A673 (cell line): ENCODE data around the gene FRMD5. TPM values are rescaled to one million over a fixed set of nuclear protein-coding genes. Genes with fewer than 3 reads are reported as not detected.

ENCODE experiments used
- BruUV-seq: library from RNA; stranded (reverse); fragments of 400-500 nt; replicated peaks from 2 replicates; lab custom pipeline; 2021; lab: Mats Ljungman, UMichigan
- CTCF ChIA-PET: fragments of 300-600 bp; sonication (Branson Sonifier 250); formaldehyde crosslinking; loops from one replicate; lab custom pipeline; 2022; ENCODE audit warnings: antibody characterized with exemption; lab: Charles Lee
- POLR2A ChIA-PET: fragments of 300-600 bp; sonication (Branson Sonifier 250); formaldehyde crosslinking; loops from one replicate; lab custom pipeline; 2022; ENCODE audit warnings: antibody characterized with exemption; ENCODE audit not compliant: low non-redundant PET; lab: Charles Lee
- DNase-seq: peaks from one replicate; pipeline ENCODE4 v3.0.0-alpha.2; 2015; ENCODE audit warnings: low spot score
- H3K27ac ChIP-seq: fragments of 200-600 bp; sonication (generic); 2 replicates; pipeline ENCODE4 v1.5.1; 2016; ENCODE audit warnings: mixed run types, low read depth, mild to moderate bottlenecking, mixed read lengths, antibody characterized with exemption, low read length; ENCODE audit not compliant: poor library complexity, severe bottlenecking
- H3K27me3 ChIP-seq: fragments of 200-600 bp; sonication (generic); replicated peaks from 2 replicates; pipeline ENCODE4 v1.6.1; 2017; ENCODE audit warnings: mixed run types, low read depth, mild to moderate bottlenecking, mixed read lengths, antibody characterized with exemption, low read length; ENCODE audit not compliant: insufficient read depth, poor library complexity
- H3K36me3 ChIP-seq: fragments of 200-600 bp; sonication (generic); 2 replicates; pipeline ENCODE4 v1.6.1; 2016; ENCODE audit warnings: mixed run types, mild to moderate bottlenecking, mixed read lengths, antibody characterized with exemption, low read length; ENCODE audit not compliant: insufficient read depth, poor library complexity, severe bottlenecking
- H3K4me1 ChIP-seq: fragments of 200-600 bp; sonication (generic); 2 replicates; pipeline ENCODE4 v1.6.1; 2017; ENCODE audit warnings: mixed run types, mild to moderate bottlenecking, mixed read lengths, antibody characterized with exemption, low read length; ENCODE audit not compliant: insufficient read depth, poor library complexity, severe bottlenecking
- H3K4me3 ChIP-seq: fragments of 200-600 bp; sonication (generic); 2 replicates; pipeline ENCODE4 v1.5.1; 2016; ENCODE audit warnings: low read depth, mixed run types, mild to moderate bottlenecking, mixed read lengths, low read length; ENCODE audit not compliant: poor library complexity, severe bottlenecking
- H3K9me3 ChIP-seq: fragments of 200-600 bp; sonication (generic); 2 replicates; pipeline ENCODE4 v1.6.1; 2016; ENCODE audit warnings: mixed run types, low read depth, mild to moderate bottlenecking, mixed read lengths, antibody characterized with exemption, low read length; ENCODE audit not compliant: poor library complexity, severe bottlenecking
- EZH2 ChIP-seq: fragments of 200-600 bp; sonication (generic); IDR thresholded peaks from 2 replicates; pipeline ENCODE4 v1.6.1; 2017; ENCODE audit warnings: borderline replicate concordance, low read depth, mild to moderate bottlenecking, mixed read lengths, antibody characterized with exemption, low read length; ENCODE audit not compliant: poor library complexity, severe bottlenecking
- intact Hi-C: fragments of 100-400 bp; cut with micrococcal nuclease; formaldehyde crosslinking; loops from one replicate; pipeline ENCODE4 v1.10.0; 2022; ENCODE audit not compliant: unreplicated experiment
- total RNA-seq: library from RNA; stranded (reverse); gene quantifications from 2 replicates; pipeline ENCODE4 v1.2.3, GENCODE V29; 2021
- TF ChIP-seq, protein P1 (sequence below): fragments of 300-800, 200-600 bp; sonication (generic); conservative IDR thresholded peaks from 2 replicates; pipeline ENCODE4 v1.5.1; 2017; ENCODE audit warnings: low read depth, mild to moderate bottlenecking, antibody characterized with exemption, low read length, moderate library complexity, mixed read lengths

FRMD5 gene
- total RNA-seq, 1 experiment from 2014 or later: 2.6 TPM

DNA sequence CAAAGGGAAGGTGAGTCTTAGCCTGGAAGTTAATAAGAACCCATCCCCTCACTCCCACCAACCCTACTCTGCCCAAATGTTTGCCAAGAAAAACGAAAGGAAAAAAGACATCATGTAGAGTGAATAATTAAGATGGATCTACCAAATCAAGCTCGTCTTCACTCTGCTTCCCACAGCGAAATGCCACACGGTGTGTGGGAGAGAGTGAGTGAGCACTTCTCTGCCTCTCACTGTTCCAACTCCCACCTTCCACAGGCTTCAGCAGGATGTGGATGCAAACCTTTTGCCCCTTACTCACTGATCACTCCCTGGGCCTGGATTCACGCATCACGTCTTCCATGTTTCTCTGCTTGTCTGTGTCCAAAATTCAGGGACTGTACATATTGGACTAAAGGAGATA lies 282.9 kb downstream of the FRMD5 start:
- Histone ChIP-seq H3K4me1 (peaks cover 4% of the 10 kb centered on the region), H3K4me3 (no peak overlapping the region), H3K36me3 (no peaks in the 10 kb centered on the region), H3K9me3 (no peaks in the 10 kb centered on the region), H3K27me3 (no peaks in the 10 kb centered on the region), H3K27ac (no peak overlapping the region)
- DNase-seq: no peak
- BruUV-seq: no TSS peak
- no peak for TF ChIP-seq EZH2
- TF ChIP-seq, protein P1, sequence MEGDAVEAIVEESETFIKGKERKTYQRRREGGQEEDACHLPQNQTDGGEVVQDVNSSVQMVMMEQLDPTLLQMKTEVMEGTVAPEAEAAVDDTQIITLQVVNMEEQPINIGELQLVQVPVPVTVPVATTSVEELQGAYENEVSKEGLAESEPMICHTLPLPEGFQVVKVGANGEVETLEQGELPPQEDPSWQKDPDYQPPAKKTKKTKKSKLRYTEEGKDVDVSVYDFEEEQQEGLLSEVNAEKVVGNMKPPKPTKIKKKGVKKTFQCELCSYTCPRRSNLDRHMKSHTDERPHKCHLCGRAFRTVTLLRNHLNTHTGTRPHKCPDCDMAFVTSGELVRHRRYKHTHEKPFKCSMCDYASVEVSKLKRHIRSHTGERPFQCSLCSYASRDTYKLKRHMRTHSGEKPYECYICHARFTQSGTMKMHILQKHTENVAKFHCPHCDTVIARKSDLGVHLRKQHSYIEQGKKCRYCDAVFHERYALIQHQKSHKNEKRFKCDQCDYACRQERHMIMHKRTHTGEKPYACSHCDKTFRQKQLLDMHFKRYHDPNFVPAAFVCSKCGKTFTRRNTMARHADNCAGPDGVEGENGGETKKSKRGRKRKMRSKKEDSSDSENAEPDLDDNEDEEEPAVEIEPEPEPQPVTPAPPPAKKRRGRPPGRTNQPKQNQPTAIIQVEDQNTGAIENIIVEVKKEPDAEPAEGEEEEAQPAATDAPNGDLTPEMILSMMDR: no peak
- intact Hi-C loops: no loop called here
- ChIA-PET CTCF (no interaction called here), POLR2A (interaction anchor here (0.6 kb wide), 1 partner anchor 175 kb away, joined by 3 read pairs; no protein-coding TSS in a partner anchor)

DNA sequence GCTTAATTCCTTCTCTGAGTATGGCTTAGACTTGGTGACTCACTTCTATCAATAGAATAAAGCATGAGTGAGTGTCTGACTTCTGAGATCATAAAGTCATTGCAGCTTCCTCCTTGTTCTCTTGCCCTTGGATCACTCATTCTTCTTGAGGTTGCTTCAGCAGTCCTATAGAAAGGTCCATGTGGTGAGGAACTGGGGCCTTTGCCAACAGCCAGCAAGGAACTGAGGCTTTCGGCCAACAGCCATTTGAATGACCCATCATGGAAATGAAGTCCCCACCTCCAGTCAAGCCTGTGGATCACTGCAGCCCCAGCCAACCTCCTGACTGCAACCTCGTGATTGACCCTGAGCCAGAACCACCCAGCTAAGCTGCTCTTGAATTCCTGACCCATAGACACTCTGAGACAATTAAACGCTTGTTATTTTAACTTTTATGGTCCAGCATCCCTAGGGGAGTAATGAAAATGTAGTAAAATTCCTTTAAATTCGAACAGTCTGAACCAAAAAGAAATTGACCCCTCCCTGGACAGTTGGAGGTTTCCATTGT lies 283.8 kb downstream of the FRMD5 start:
- TF ChIP-seq, protein P1: no peak
- no peak for TF ChIP-seq EZH2
- CTCF ChIA-PET: no interaction called here
- Histone ChIP-seq H3K9me3 (no peaks in the 10 kb centered on the region), H3K27ac (no peak overlapping the region), H3K4me1 (peaks cover 4% of the 10 kb centered on the region), H3K36me3 (no peaks in the 10 kb centered on the region), H3K27me3 (no peaks in the 10 kb centered on the region), H3K4me3 (no peak overlapping the region)
- POLR2A ChIA-PET: no interaction called here
- intact Hi-C loops: no loop called here
- no TSS peak for BruUV-seq
- DNase-seq: no peak

DNA sequence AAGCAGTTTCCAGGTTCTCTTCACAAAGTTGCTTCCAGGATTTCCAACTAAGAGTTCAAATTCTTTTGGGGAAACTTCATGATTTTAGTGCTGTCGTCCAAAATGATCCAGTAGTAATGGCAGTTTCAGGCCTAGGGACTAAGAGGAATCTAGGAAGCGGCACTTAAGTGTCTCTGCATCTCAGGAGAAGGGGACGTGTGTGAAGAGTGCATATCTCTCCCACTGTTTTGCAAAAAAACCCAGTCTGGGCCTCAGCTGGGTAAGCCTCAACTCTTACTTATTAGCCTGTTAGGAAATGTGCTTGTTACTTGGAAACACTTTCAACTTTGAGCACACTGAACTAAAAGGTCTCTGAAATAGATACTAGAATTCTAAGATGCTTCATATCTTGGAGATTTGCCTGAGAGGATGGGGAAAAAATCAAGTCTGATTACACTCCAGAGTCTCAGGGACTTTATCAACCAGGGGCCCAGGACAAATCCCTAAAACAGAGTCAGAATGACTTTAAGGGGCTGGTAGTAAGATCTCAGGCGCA lies 286.5 kb downstream of the FRMD5 start:
- H3K9me3 ChIP-seq: no peaks in the 10 kb centered on the region
- no TSS peak for BruUV-seq
- H3K4me3 ChIP-seq: no peak overlapping the region
- intact Hi-C loops: no loop called here
- H3K36me3 ChIP-seq: no peaks in the 10 kb centered on the region
- ChIA-PET POLR2A (no interaction called here), CTCF (no interaction called here)
- TF ChIP-seq EZH2: no peak
- TF ChIP-seq, protein P1: no peak
- H3K27ac ChIP-seq: no peak overlapping the region
- no peak for DNase-seq
- no peaks in the 10 kb centered on the region for H3K27me3 ChIP-seq
- peaks cover 4% of the 10 kb centered on the region for H3K4me1 ChIP-seq
